Liver (tissue), 9 donors: ENCODE data around the gene IKBKG. TPM values are rescaled to one million over a fixed set of nuclear protein-coding genes. Genes with fewer than 3 reads are reported as not detected.

Experiments
- DNase-seq: peaks from one replicate; pipeline ENCODE4 v3.0.0-alpha.2; 2017; ENCODE audit warnings: low spot score
- H3K27ac ChIP-seq, 2 donors: one replicate each; pipeline ENCODE4 v1.7.0; 2013; ENCODE audit warnings: inconsistent platforms in 2 of 2, low read length in 2 of 2, control low read depth in 1 of 2, low read depth in 1 of 2, mild to moderate bottlenecking in 1 of 2
- H3K27me3 ChIP-seq, 4 donors: one replicate each; pipeline versions ENCODE4 v1.6.1 to v1.7.0; 2013; ENCODE audit warnings: low read length in 3 of 4, inconsistent platforms in 1 of 4, mild to moderate bottlenecking in 1 of 4, moderate library complexity in 1 of 4; ENCODE audit not compliant: control insufficient read depth in 4 of 4, insufficient read depth in 4 of 4
- H3K36me3 ChIP-seq, 4 donors: one replicate each; pipeline versions ENCODE4 v1.6.1 to v1.7.0; 2013; ENCODE audit warnings: low read length in 3 of 4, mild to moderate bottlenecking in 3 of 4, low read depth in 1 of 4, moderate library complexity in 1 of 4; ENCODE audit not compliant: control insufficient read depth in 4 of 4, insufficient read depth in 3 of 4
- H3K4me1 ChIP-seq, 4 donors: one replicate each; pipeline versions ENCODE4 v1.6.1 to v1.7.0; 2013; ENCODE audit warnings: low read length in 3 of 4, mild to moderate bottlenecking in 3 of 4, moderate library complexity in 1 of 4; ENCODE audit not compliant: control insufficient read depth in 4 of 4, insufficient read depth in 4 of 4
- H3K4me3 ChIP-seq, 3 donors: one replicate each; pipeline versions ENCODE4 v1.6.1 to v1.7.0; 2013; ENCODE audit warnings: low read length in 3 of 3, control low read depth in 1 of 3, low read depth in 1 of 3, mild to moderate bottlenecking in 1 of 3
- H3K9ac ChIP-seq, 2 donors: one replicate each; pipeline ENCODE4 v1.7.0; 2013; ENCODE audit warnings: low read length in 2 of 2, mild to moderate bottlenecking in 2 of 2, moderate library complexity in 2 of 2, control low read depth in 1 of 2, low read depth in 1 of 2
- H3K9me3 ChIP-seq, 4 donors: one replicate each; pipeline versions ENCODE4 v1.6.1 to v1.7.0; 2013; ENCODE audit warnings: low read length in 3 of 4; ENCODE audit not compliant: control insufficient read depth in 4 of 4
- EGR1 ChIP-seq, 2 donors: IDR thresholded peaks; 2 replicates each; pipeline ENCODE4 v1.6.1; 2016 to 2018; ENCODE audit warnings: antibody characterized with exemption in 2 of 2, low read depth in 2 of 2
- FOXA1 ChIP-seq: IDR thresholded peaks from 2 replicates; pipeline ENCODE4 v1.6.1; 2016; ENCODE audit warnings: antibody characterized with exemption
- FOXA2 ChIP-seq: IDR thresholded peaks from 2 replicates; pipeline ENCODE4 v1.6.1; 2016; ENCODE audit warnings: antibody characterized with exemption
- GABPA ChIP-seq, 2 donors: IDR thresholded peaks in 1 of 2; conservative IDR thresholded peaks in 1 of 2; 2 replicates each; pipeline ENCODE4 v1.6.1; 2016; ENCODE audit warnings: antibody characterized with exemption in 2 of 2, mild to moderate bottlenecking in 1 of 2, moderate library complexity in 1 of 2
- HNF4A ChIP-seq, 2 donors: conservative IDR thresholded peaks; 2 replicates each; pipeline ENCODE4 v1.6.1; 2016; ENCODE audit warnings: antibody characterized with exemption in 2 of 2, mild to moderate bottlenecking in 2 of 2
- JUND ChIP-seq, 2 donors: IDR thresholded peaks; 2 replicates each; pipeline ENCODE4 v1.6.1; 2016; ENCODE audit warnings: antibody characterized with exemption in 2 of 2
- NR2F2 ChIP-seq: IDR thresholded peaks from 2 replicates; pipeline ENCODE4 v1.6.1; 2016; ENCODE audit warnings: antibody characterized with exemption
- RAD21 ChIP-seq, 2 donors: IDR thresholded peaks; 2 replicates each; pipeline ENCODE4 v1.6.1; 2016; ENCODE audit warnings: antibody characterized with exemption in 2 of 2, mild to moderate bottlenecking in 2 of 2
- RXRA ChIP-seq, 2 donors: IDR thresholded peaks; 2 replicates each; pipeline ENCODE4 v1.6.1; 2017 to 2018; ENCODE audit warnings: antibody characterized with exemption in 2 of 2, mild to moderate bottlenecking in 1 of 2
- SP1 ChIP-seq: IDR thresholded peaks from 2 replicates; pipeline ENCODE4 v1.6.1; 2018; ENCODE audit warnings: antibody characterized with exemption, mild to moderate bottlenecking
- TAF1 ChIP-seq: conservative IDR thresholded peaks from 2 replicates; pipeline ENCODE4 v1.6.1; 2016; ENCODE audit warnings: antibody characterized with exemption, mild to moderate bottlenecking
- YY1 ChIP-seq: IDR thresholded peaks from 2 replicates; pipeline ENCODE4 v1.6.1; 2016; ENCODE audit warnings: antibody characterized with exemption, mild to moderate bottlenecking
- WGBS: extraction: QIAGEN DNeasy Blood & Tissue Kit; methylation state at CpG from one replicate; pipeline ENCODE4 v1.1.7; 2013; 5-methylcytosine and 5-hydroxymethylcytosine counted together
- polyA plus RNA-seq, 2 donors: library from polyadenylated mRNA; stranded (reverse) in 1 of 2; unstranded in 1 of 2; fragments of 200-250 nt in 1 of 2; fragments of >200 nt in 1 of 2; fragmentation: Nextera tagmentation in 1 of 2; extraction: Ambion mirVana in 1 of 2; gene quantifications; one replicate each; pipeline versions ENCODE4 v1.2.1 to v1.2.3, GENCODE V29; 2013 to 2015
- total RNA-seq, 2 donors: library from RNA; depleted of rRNA; stranded (reverse); fragments of >200 nt; gene quantifications; one replicate each; pipeline ENCODE4 v1.2.3, GENCODE V29; 2014
- TF ChIP-seq, protein P1 (sequence below): fragments of 150-350 bp; IDR thresholded peaks from 2 replicates; pipeline ENCODE4 v1.5.1; 2017; ENCODE audit warnings: improper control_type of control experiment, low read depth, low read length; ENCODE audit not compliant: missing input control
- TF ChIP-seq, protein P2 (sequence below): IDR thresholded peaks from 2 replicates; pipeline ENCODE4 v1.6.1; 2016; ENCODE audit warnings: antibody characterized with exemption
- TF ChIP-seq, protein P3 (sequence below): IDR thresholded peaks from 2 replicates; pipeline ENCODE4 v1.6.1; 2016; ENCODE audit warnings: antibody characterized with exemption
- TF ChIP-seq, protein P4 (sequence below): IDR thresholded peaks from 2 replicates; pipeline ENCODE4 v1.6.1; 2016; ENCODE audit warnings: antibody characterized with exemption
- donor health status: healthy.
- donor health status: healthy.
- donor health status: healthy.
- donor health status: healthy.
- donor health status: healthy.

The IKBKG gene
- total and polyA plus RNA-seq, 4 donors: 17.1 to 74.1 (median 36.0) TPM

DNA sequence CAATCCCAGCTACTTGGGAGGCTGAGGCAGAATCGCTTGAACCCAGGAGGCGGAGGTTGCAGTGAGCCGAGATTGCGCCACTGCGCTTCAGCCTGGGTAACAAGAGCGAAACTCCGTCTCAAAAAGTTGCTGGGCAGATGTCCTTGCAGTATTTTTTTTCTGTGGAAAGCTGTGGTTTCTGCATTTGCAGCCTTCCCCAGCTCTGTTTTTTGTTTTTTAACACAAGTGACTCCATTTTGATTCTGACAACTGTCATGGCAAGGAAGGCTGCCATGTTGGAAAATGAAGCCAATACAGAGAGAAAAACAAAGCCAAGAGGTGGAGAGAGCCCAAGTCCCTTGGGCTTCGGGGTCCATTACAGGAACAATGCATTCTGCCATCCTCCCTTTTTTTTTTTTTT is 45.3 kb upstream of the IKBKG start:
- 85% methylated on average over 8 of the region's 8 CpGs for WGBS
- Histone ChIP-seq H3K4me3 (no peak overlapping the region), H3K9ac (no peak overlapping the region), H3K27ac (no peak overlapping the region), H3K4me1 (no peaks in the 10 kb centered on the region), H3K36me3 (peaks cover 0 to 14% (median 1%) of the 10 kb centered on the region in 4 donors), H3K9me3 (no peaks in the 10 kb centered on the region), H3K27me3 (no peaks in the 10 kb centered on the region)
- TF ChIP-seq HNF4A (conservative IDR thresholded peaks at IDR 0.05) (no peak), FOXA2 (no peak), EGR1 (IDR thresholded peaks at IDR 0.05; ENCODE audit: low read depth in 2 of 2) (no peak), RXRA (IDR thresholded peaks at IDR 0.05) (no peak), GABPA (IDR thresholded peaks at IDR 0.05 in 1 of 2, conservative IDR thresholded peaks at IDR 0.05 in 1 of 2) (no peak), JUND (IDR thresholded peaks at IDR 0.05) (no peak), SP1 (no peak), RAD21 (IDR thresholded peaks at IDR 0.05) (no peak)
- TF ChIP-seq, protein P1, sequence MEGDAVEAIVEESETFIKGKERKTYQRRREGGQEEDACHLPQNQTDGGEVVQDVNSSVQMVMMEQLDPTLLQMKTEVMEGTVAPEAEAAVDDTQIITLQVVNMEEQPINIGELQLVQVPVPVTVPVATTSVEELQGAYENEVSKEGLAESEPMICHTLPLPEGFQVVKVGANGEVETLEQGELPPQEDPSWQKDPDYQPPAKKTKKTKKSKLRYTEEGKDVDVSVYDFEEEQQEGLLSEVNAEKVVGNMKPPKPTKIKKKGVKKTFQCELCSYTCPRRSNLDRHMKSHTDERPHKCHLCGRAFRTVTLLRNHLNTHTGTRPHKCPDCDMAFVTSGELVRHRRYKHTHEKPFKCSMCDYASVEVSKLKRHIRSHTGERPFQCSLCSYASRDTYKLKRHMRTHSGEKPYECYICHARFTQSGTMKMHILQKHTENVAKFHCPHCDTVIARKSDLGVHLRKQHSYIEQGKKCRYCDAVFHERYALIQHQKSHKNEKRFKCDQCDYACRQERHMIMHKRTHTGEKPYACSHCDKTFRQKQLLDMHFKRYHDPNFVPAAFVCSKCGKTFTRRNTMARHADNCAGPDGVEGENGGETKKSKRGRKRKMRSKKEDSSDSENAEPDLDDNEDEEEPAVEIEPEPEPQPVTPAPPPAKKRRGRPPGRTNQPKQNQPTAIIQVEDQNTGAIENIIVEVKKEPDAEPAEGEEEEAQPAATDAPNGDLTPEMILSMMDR: no peak
- TF ChIP-seq, protein P2, sequence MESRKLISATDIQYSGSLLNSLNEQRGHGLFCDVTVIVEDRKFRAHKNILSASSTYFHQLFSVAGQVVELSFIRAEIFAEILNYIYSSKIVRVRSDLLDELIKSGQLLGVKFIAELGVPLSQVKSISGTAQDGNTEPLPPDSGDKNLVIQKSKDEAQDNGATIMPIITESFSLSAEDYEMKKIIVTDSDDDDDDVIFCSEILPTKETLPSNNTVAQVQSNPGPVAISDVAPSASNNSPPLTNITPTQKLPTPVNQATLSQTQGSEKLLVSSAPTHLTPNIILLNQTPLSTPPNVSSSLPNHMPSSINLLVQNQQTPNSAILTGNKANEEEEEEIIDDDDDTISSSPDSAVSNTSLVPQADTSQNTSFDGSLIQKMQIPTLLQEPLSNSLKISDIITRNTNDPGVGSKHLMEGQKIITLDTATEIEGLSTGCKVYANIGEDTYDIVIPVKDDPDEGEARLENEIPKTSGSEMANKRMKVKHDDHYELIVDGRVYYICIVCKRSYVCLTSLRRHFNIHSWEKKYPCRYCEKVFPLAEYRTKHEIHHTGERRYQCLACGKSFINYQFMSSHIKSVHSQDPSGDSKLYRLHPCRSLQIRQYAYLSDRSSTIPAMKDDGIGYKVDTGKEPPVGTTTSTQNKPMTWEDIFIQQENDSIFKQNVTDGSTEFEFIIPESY: no peak
- TF ChIP-seq, protein P3, sequence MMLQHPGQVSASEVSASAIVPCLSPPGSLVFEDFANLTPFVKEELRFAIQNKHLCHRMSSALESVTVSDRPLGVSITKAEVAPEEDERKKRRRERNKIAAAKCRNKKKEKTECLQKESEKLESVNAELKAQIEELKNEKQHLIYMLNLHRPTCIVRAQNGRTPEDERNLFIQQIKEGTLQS: no peak
- TF ChIP-seq, protein P4, sequence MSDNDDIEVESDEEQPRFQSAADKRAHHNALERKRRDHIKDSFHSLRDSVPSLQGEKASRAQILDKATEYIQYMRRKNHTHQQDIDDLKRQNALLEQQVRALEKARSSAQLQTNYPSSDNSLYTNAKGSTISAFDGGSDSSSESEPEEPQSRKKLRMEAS: no peak
- no peak for DNase-seq

DNA sequence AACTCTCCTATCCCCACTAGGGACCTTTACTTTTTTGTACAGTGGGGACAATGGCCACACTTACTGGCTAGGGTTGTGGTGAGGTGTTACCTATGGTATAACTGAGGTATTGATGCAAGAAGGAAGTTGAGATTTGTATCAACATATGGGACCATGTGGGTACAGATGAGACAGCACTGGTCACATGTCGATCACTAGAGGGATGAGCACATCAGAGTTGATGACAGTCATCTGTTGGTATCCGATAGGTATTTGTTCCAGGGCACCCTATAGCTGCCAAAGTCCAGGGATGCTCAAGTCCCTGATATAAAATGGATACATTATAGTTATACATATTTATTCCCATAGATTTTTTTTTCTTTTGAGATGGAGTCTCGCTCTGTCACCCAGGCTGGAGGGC is 44.4 kb upstream of the IKBKG start:
- H3K4me3 ChIP-seq: no peak overlapping the region
- no peaks in the 10 kb centered on the region for H3K4me1 ChIP-seq
- no peaks in the 10 kb centered on the region for H3K9me3 ChIP-seq
- no peak overlapping the region for H3K27ac ChIP-seq
- no peak for DNase-seq
- TF ChIP-seq FOXA2 (no peak), YY1 (no peak), HNF4A (conservative IDR thresholded peaks at IDR 0.05) (no peak), SP1 (no peak), JUND (IDR thresholded peaks at IDR 0.05) (no peak), RAD21 (IDR thresholded peaks at IDR 0.05) (no peak), EGR1 (IDR thresholded peaks at IDR 0.05; ENCODE audit: low read depth in 2 of 2) (no peak), NR2F2 (no peak), FOXA1 (no peak), TAF1 (no peak), GABPA (IDR thresholded peaks at IDR 0.05 in 1 of 2, conservative IDR thresholded peaks at IDR 0.05 in 1 of 2) (no peak)
- TF ChIP-seq, protein P2: no peak
- TF ChIP-seq, protein P3: no peak
- no peak overlapping the region for H3K9ac ChIP-seq
- WGBS: 85% methylated on average over 3 of the region's 3 CpGs
- H3K36me3 ChIP-seq: peaks cover 3 to 18% (median 3%) of the 10 kb centered on the region in 4 donors
- no peaks in the 10 kb centered on the region for H3K27me3 ChIP-seq
